Neural progenitor cell (in vitro differentiated cells): ENCODE results near the gene TMCO4. TPM values are rescaled to one million over a fixed set of nuclear protein-coding genes. Genes with fewer than 3 reads are reported as not detected.

Source experiments
- DNase-seq: peaks from one replicate; pipeline ENCODE4 v3.0.0-alpha.2; 2016; ENCODE audit warnings: low spot score
- H2AFZ ChIP-seq: fragments of 200-600 bp; sonication (generic); replicated peaks from 2 replicates; pipeline ENCODE4 v1.6.1; 2016; ENCODE audit warnings: antibody characterized with exemption
- H3F3A ChIP-seq: fragments of 200-600 bp; sonication (generic); 2 replicates; pipeline ENCODE4 v1.6.1; 2016; ENCODE audit warnings: antibody characterized with exemption, low read depth
- H3K27ac ChIP-seq: fragments of 200-600 bp; sonication (generic); 2 replicates; pipeline ENCODE4 v1.5.1; 2016; ENCODE audit warnings: mild to moderate bottlenecking
- H3K27me3 ChIP-seq: fragments of 200-600 bp; sonication (generic); 2 replicates; pipeline ENCODE4 v1.6.1; 2016; ENCODE audit warnings: mild to moderate bottlenecking, moderate library complexity
- H3K36me3 ChIP-seq: fragments of 200-600 bp; sonication (generic); 2 replicates; pipeline ENCODE4 v1.5.1; 2016
- H3K4me1 ChIP-seq: fragments of 200-600 bp; sonication (generic); 2 replicates; pipeline ENCODE4 v1.6.1; 2016; ENCODE audit warnings: mixed run types
- H3K4me2 ChIP-seq: fragments of 200-600 bp; sonication (generic); 2 replicates; pipeline ENCODE4 v1.6.1; 2016
- H3K4me3 ChIP-seq: fragments of 200-600 bp; sonication (generic); 2 replicates; pipeline ENCODE4 v1.5.1; 2016
- H3K79me2 ChIP-seq: fragments of 200-600 bp; sonication (generic); 2 replicates; pipeline ENCODE4 v1.6.1; 2016; ENCODE audit warnings: low read depth
- H3K9ac ChIP-seq: fragments of 200-600 bp; sonication (generic); 2 replicates; pipeline ENCODE4 v1.6.1; 2016
- H3K9me3 ChIP-seq: fragments of 200-600 bp; sonication (generic); 2 replicates; pipeline ENCODE4 v1.5.1; 2016; ENCODE audit warnings: low read depth
- H4K20me1 ChIP-seq: fragments of 200-600 bp; sonication (generic); 2 replicates; pipeline ENCODE4 v1.6.1; 2016; ENCODE audit warnings: low read depth
- H3K27ac Mint-ChIP-seq: 3 replicates; pipeline ENCODE4 v1.8.0; 2021; ENCODE audit warnings: mixed read lengths
- H3K27me3 Mint-ChIP-seq: 2 replicates; pipeline ENCODE4 v1.8.0; 2022; ENCODE audit warnings: low read depth, mild to moderate bottlenecking, inconsistent platforms, moderate library complexity, mixed read lengths; ENCODE audit not compliant: insufficient read depth
- H3K36me3 Mint-ChIP-seq: 3 replicates; pipeline ENCODE4 v1.8.0; 2021; ENCODE audit warnings: mixed read lengths
- H3K4me1 Mint-ChIP-seq: 3 replicates; pipeline ENCODE4 v1.8.0; 2021; ENCODE audit warnings: mixed read lengths
- H3K4me3 Mint-ChIP-seq: 3 replicates; pipeline ENCODE4 v1.8.0; 2021; ENCODE audit warnings: mild to moderate bottlenecking, moderate library complexity, mixed read lengths
- H3K9me3 Mint-ChIP-seq: 3 replicates; pipeline ENCODE4 v1.8.0; 2020; ENCODE audit warnings: mixed read lengths
- CTCF ChIP-seq: fragments of 200-600 bp; sonication (generic); IDR thresholded peaks from 2 replicates; pipeline ENCODE4 v1.5.1; 2017; ENCODE audit warnings: antibody characterized with exemption, mild to moderate bottlenecking
- EZH2 ChIP-seq: fragments of 200-600 bp; sonication (generic); IDR thresholded peaks from 2 replicates; pipeline ENCODE4 v1.6.1; 2017; ENCODE audit warnings: antibody characterized with exemption, mild to moderate bottlenecking, moderate library complexity
- EZH2phosphoT487 ChIP-seq: fragments of 200-600 bp; sonication (generic); IDR thresholded peaks from 2 replicates; pipeline ENCODE4 v1.6.1; 2017; ENCODE audit warnings: antibody characterized with exemption
- total RNA-seq: library from RNA; depleted of rRNA; stranded (reverse); fragments of >200 nt; gene quantifications from 2 replicates; pipeline ENCODE4 v1.2.3, GENCODE V29; 2015; ENCODE audit warnings: low replicate concordance

TMCO4 gene
- total RNA-seq, 1 donor from 2014 or later: 0.30 TPM

DNA sequence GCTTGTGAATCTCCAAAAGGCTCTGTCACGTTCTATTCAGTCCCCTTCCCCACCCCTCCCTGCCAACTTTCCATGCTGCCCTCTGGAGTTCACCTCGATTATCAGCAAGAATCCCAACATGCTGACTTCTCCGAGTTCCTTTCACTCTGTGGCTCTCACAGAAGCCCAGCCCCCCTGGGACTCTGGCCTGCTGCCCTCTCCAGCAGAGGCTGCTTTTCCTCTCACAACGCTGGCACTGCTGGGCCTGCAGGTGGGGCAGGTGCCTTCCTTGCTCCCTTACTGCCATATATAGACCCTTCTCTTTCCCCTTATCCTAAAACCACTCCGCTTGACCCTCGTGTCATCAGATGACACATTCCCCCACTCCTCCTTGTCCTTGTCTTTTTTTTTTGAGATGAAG is 25.6 kb upstream of the TMCO4 start:
- Mint-ChIP-seq H3K4me1 (no peaks in the 10 kb centered on the region), H3K9me3 (peaks cover 9% of the 10 kb centered on the region), H3K27me3 (peaks cover 8% of the 10 kb centered on the region), H3K4me3 (no peak overlapping the region), H3K27ac (no peak overlapping the region), H3K36me3 (no peaks in the 10 kb centered on the region)
- Histone ChIP-seq H3K79me2 (no peaks in the 10 kb centered on the region), H3K4me3 (no peak overlapping the region), H3K4me2 (no peak overlapping the region), H3K4me1 (no peaks in the 10 kb centered on the region), H2AFZ (peak overlapping the region; percentile 50), H3K9me3 (no peaks in the 10 kb centered on the region), H3K9ac (no peak overlapping the region), H3K27me3 (no peaks in the 10 kb centered on the region), H3F3A (no peaks in the 10 kb centered on the region), H3K27ac (no peak overlapping the region), H3K36me3 (no peaks in the 10 kb centered on the region), H4K20me1 (no peaks in the 10 kb centered on the region)
- peak; percentile 14 for TF ChIP-seq CTCF
- no peak for TF ChIP-seq EZH2phosphoT487
- DNase-seq: peak; percentile 31

DNA sequence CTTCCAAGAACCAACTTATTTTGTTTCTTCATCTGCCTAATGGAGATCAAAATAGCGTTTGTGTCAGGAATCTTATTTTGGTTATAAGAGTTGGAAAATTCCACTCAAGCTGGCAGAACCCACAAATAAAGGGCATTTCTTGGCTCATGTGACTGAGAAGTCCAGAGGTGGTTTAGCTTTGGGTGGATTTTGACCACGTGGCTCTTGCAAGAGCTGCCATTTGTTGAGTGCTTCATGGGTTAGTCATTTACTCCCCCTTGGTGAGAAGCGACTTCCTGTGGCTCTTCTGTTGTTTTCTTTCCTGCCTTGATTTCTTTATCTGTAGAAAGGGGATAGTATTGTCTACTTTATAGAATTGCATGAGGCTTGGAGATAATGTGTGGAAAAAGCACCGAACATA is 24.8 kb upstream of the TMCO4 start:
- no peaks in the 10 kb centered on the region for H3F3A ChIP-seq
- no peak overlapping the region for H3K9ac ChIP-seq
- no peak overlapping the region for H3K27ac Mint-ChIP-seq
- peaks cover 2% of the 10 kb centered on the region for H3K4me1 Mint-ChIP-seq
- DNase-seq: no peak
- no peak for TF ChIP-seq CTCF
- TF ChIP-seq EZH2phosphoT487: no peak
- no peak for TF ChIP-seq EZH2
- no peak overlapping the region for H3K4me2 ChIP-seq
- no peaks in the 10 kb centered on the region for H4K20me1 ChIP-seq
- H3K4me1 ChIP-seq: no peaks in the 10 kb centered on the region
- H3K9me3 ChIP-seq: no peaks in the 10 kb centered on the region
- no peak overlapping the region for H3K27ac ChIP-seq
- no peaks in the 10 kb centered on the region for H3K36me3 ChIP-seq
- H3K4me3 Mint-ChIP-seq: no peak overlapping the region
- peaks cover 7% of the 10 kb centered on the region for H3K9me3 Mint-ChIP-seq
- no peak overlapping the region for H3K4me3 ChIP-seq
- no peaks in the 10 kb centered on the region for H3K36me3 Mint-ChIP-seq
- peaks cover 5% of the 10 kb centered on the region for H3K27me3 Mint-ChIP-seq
- peak overlapping the region; percentile 50 for H2AFZ ChIP-seq
- no peaks in the 10 kb centered on the region for H3K27me3 ChIP-seq
- no peaks in the 10 kb centered on the region for H3K79me2 ChIP-seq

DNA sequence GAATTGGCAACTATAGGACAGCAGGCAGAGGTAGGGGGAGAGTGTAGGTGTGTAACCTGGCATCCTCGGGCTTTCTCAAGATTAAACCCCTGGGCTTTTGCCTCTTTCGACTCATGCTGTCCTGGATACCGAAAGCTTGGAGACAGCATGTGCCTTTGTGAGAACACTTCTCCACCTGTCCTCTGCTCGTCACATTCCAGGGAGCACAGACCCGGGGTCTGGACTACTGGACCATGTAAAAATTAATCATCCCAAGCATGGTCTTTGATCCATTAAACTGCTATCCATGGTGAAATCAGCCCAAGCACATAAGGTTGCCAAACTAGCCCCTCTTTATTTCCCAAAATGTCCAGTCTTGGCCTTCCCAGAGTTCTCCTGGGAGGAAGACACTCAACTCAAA is 24.3 kb upstream of the TMCO4 start:
- no peak overlapping the region for H3K4me3 Mint-ChIP-seq
- H3K4me1 Mint-ChIP-seq: peaks cover 4% of the 10 kb centered on the region
- H3K36me3 Mint-ChIP-seq: no peaks in the 10 kb centered on the region
- no peak overlapping the region for H3K4me2 ChIP-seq
- no peak overlapping the region for H3K27ac ChIP-seq
- TF ChIP-seq CTCF: no peak
- TF ChIP-seq EZH2: no peak
- TF ChIP-seq EZH2phosphoT487: no peak
- DNase-seq: no peak
- H3K9me3 Mint-ChIP-seq: peaks cover 6% of the 10 kb centered on the region
- no peaks in the 10 kb centered on the region for H3K4me1 ChIP-seq
- H3K36me3 ChIP-seq: no peaks in the 10 kb centered on the region
- no peaks in the 10 kb centered on the region for H3K27me3 ChIP-seq
- H3K79me2 ChIP-seq: no peaks in the 10 kb centered on the region
- peaks cover 5% of the 10 kb centered on the region for H3K27me3 Mint-ChIP-seq
- no peaks in the 10 kb centered on the region for H4K20me1 ChIP-seq
- no peak overlapping the region for H2AFZ ChIP-seq
- H3F3A ChIP-seq: no peaks in the 10 kb centered on the region
- H3K4me3 ChIP-seq: no peak overlapping the region
- no peak overlapping the region for H3K9ac ChIP-seq
- no peaks in the 10 kb centered on the region for H3K9me3 ChIP-seq
- no peak overlapping the region for H3K27ac Mint-ChIP-seq

DNA sequence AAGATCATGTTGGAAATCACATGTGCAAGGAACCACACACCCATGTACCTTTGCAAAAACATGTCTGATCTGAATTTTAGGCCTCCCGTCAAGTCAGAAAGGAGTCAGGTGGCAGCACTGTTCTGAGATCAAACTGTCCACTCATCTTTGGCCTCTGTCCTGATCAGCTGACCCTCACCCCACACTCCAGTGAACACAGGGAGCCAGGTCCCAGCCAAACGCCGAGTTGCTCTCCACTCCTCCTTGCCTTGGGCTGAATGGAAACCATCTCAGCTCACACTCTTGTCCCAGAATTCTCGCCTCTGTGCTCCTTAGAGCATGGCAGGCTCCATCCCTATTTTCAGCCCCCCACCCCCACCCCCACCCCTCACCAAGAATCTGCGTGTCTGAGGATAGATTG is 20.0 kb upstream of the TMCO4 start:
- no peaks in the 10 kb centered on the region for H3K4me1 ChIP-seq
- no peaks in the 10 kb centered on the region for H3K36me3 Mint-ChIP-seq
- H4K20me1 ChIP-seq: no peaks in the 10 kb centered on the region
- no peak overlapping the region for H3K27ac ChIP-seq
- no peak overlapping the region for H3K27ac Mint-ChIP-seq
- no peaks in the 10 kb centered on the region for H3F3A ChIP-seq
- H3K9me3 ChIP-seq: no peaks in the 10 kb centered on the region
- no peak overlapping the region for H3K9ac ChIP-seq
- H3K36me3 ChIP-seq: no peaks in the 10 kb centered on the region
- no peak overlapping the region for H3K4me3 Mint-ChIP-seq
- no peak for TF ChIP-seq CTCF
- TF ChIP-seq EZH2phosphoT487: no peak
- TF ChIP-seq EZH2: no peak
- no peaks in the 10 kb centered on the region for H3K27me3 ChIP-seq
- H3K4me2 ChIP-seq: no peak overlapping the region
- no peak for DNase-seq
- no peaks in the 10 kb centered on the region for H3K9me3 Mint-ChIP-seq
- H3K79me2 ChIP-seq: no peaks in the 10 kb centered on the region
- peaks cover 3% of the 10 kb centered on the region for H3K27me3 Mint-ChIP-seq
- no peak overlapping the region for H3K4me3 ChIP-seq
- peaks cover 4% of the 10 kb centered on the region for H3K4me1 Mint-ChIP-seq
- peak overlapping the region; percentile 79 for H2AFZ ChIP-seq
